ENCODE measurements around the gene PPP1R13B. TPM values are rescaled to one million over a fixed set of nuclear protein-coding genes. Genes with fewer than 3 reads are reported as not detected.

The PPP1R13B gene
- polyA plus RNA-seq, 2 of the 4 experiments (the other 2 are of a cell fraction): 2.2 to 2.7 TPM

DNA sequence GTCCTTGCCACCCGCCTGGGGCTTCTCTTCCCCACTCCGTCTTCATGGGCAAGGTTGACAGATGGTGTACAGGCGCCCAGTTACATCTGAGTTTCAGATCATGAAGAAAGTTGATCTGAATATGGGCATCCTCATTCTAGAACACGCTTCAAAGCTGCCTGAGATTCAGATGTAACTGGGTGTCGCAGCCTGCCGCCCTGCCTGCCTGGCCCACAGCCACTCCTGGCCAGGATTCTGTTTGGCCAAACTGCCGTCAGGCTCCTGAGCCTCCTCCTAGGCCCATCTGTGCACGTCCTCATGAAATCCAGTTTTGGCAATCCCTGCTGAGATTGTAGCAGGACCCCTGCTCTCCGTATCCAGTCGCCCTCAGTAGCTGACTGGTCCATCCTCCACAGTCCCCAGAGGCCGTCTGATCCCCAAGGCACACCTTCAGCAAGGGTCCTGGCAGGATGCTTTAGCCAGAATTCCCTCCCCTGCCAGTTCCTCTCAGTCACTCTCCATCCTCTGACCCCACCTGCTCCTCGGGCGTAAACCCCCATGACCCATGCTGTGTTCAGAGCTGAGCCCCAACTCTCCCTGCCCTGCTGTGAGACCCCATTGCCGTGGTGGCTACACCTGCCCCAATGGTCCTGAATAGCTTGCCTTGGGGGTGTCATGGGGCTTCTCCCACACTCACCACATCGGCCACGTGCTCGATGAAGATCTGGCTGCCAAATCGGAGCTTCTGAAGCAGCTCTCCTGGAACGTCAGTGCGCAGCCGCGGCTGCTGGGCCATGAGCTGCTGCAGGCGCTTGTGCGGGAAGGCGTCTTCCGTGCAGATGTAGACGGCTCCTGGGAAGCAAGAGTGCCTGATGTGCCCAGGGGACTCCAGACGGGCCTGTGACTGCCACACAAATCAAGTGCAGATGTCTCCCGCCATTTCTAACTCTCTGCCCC is 144.6 kb downstream of the PPP1R13B start:
- ChIA-PET POLR2A (no interaction called here), CTCF (interaction anchor here (0.5 to 1.3 kb wide), 6 partner anchors 8 to 131 kb away, joined by 3 to 4 read pairs (median 3); no protein-coding TSS in a partner anchor)
- no peak for DNase-seq (ENCODE audit: low read depth in 1 of 2, low spot score in 1 of 2)
- no peak overlapping the region for H3K4me2 ChIP-seq
- no peak overlapping the region for H3K27ac ChIP-seq
- TF ChIP-seq KDM5A (IDR thresholded peaks at IDR 0.05): no peak
- no peak for TF ChIP-seq MYC (IDR thresholded peaks at IDR 0.05; ENCODE audit: borderline replicate concordance, low read length)
- TF ChIP-seq CEBPB (IDR thresholded peaks at IDR 0.05): no peak
- TF ChIP-seq HOXB5 (CRISPR knock-in tag; IDR thresholded peaks at IDR 0.05): no peak
- TF ChIP-seq KDM1A (IDR thresholded peaks at IDR 0.05; ENCODE audit: low read depth): no peak
- TF ChIP-seq, protein P1, sequence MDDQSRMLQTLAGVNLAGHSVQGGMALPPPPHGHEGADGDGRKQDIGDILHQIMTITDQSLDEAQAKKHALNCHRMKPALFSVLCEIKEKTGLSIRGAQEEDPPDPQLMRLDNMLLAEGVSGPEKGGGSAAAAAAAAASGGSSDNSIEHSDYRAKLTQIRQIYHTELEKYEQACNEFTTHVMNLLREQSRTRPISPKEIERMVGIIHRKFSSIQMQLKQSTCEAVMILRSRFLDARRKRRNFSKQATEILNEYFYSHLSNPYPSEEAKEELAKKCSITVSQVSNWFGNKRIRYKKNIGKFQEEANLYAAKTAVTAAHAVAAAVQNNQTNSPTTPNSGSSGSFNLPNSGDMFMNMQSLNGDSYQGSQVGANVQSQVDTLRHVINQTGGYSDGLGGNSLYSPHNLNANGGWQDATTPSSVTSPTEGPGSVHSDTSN (IDR thresholded peaks at IDR 0.05): no peak
- TF ChIP-seq FOSL2 (IDR thresholded peaks at IDR 0.05): no peak
- no peak for TF ChIP-seq FOSL2 (CRISPR knock-in tag; IDR thresholded peaks at IDR 0.05)
- TF ChIP-seq SREBF2 (IDR thresholded peaks at IDR 0.05): no peak
- TF ChIP-seq NFE2L2 (conservative IDR thresholded peaks at IDR 0.05; ENCODE audit: low read length): no peak
- no peak for TF ChIP-seq EP300 (IDR thresholded peaks at IDR 0.05)
- TF ChIP-seq NR3C1 (IDR thresholded peaks at IDR 0.05): no peak
- no peak for TF ChIP-seq POLR2A (IDR thresholded peaks at IDR 0.05; ENCODE audit: low read length)
- no peak for TF ChIP-seq PHF8 (IDR thresholded peaks at IDR 0.05; ENCODE audit: borderline replicate concordance, low read depth)
- no peak for TF ChIP-seq HOXB13 (CRISPR knock-in tag; IDR thresholded peaks at IDR 0.05; ENCODE audit: low read depth)
- TF ChIP-seq, protein P2, sequence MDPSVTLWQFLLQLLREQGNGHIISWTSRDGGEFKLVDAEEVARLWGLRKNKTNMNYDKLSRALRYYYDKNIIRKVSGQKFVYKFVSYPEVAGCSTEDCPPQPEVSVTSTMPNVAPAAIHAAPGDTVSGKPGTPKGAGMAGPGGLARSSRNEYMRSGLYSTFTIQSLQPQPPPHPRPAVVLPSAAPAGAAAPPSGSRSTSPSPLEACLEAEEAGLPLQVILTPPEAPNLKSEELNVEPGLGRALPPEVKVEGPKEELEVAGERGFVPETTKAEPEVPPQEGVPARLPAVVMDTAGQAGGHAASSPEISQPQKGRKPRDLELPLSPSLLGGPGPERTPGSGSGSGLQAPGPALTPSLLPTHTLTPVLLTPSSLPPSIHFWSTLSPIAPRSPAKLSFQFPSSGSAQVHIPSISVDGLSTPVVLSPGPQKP (IDR thresholded peaks at IDR 0.05; ENCODE audit: low read depth, low read length): no peak
- no peak for TF ChIP-seq RNF2 (IDR thresholded peaks at IDR 0.05; ENCODE audit: borderline replicate concordance, low read depth)
- no peak for TF ChIP-seq CHD4 (IDR thresholded peaks at IDR 0.05; ENCODE audit: borderline replicate concordance)
- 95% methylated on average over 25 of the region's 29 CpGs for WGBS (ENCODE audit: missing lambda C conversion rate)
- no peak for FAIRE-seq
- H3K9me3 ChIP-seq: no peaks in the 10 kb centered on the region
- H3K4me3 ChIP-seq: no peak overlapping the region
- no peak for ATAC-seq
- no peaks in the 10 kb centered on the region for H3K4me1 ChIP-seq

- CTCF ChIA-PET: interaction anchor here (0.5 to 1.1 kb wide), 4 partner anchors 19 to 130 kb away, joined by 3 read pairs; no protein-coding TSS in a partner anchor
- POLR2A ChIA-PET: no interaction called here
- no peak for FAIRE-seq
- no peak for TF ChIP-seq HOXB13 (CRISPR knock-in tag; IDR thresholded peaks at IDR 0.05; ENCODE audit: low read depth)
- no peak for TF ChIP-seq SMC3 (IDR thresholded peaks at IDR 0.05)
- no peak for TF ChIP-seq JUNB (IDR thresholded peaks at IDR 0.05)
- no peak for TF ChIP-seq EHF (CRISPR knock-in tag; IDR thresholded peaks at IDR 0.05)
- TF ChIP-seq EP300 (IDR thresholded peaks at IDR 0.05): no peak
- TF ChIP-seq NPAS2 (CRISPR knock-in tag; IDR thresholded peaks at IDR 0.05; ENCODE audit: borderline replicate concordance): no peak
- TF ChIP-seq NFE2L2 (conservative IDR thresholded peaks at IDR 0.05; ENCODE audit: low read length): no peak
- TF ChIP-seq ZC3H11A (IDR thresholded peaks at IDR 0.05): no peak
- TF ChIP-seq HEYL (CRISPR knock-in tag; IDR thresholded peaks at IDR 0.05): no peak
- no peak for TF ChIP-seq HMGXB4 (CRISPR knock-in tag; IDR thresholded peaks at IDR 0.05; ENCODE audit: borderline replicate concordance)
- no peak for TF ChIP-seq RAD21 (conservative IDR thresholded peaks at IDR 0.05 in 1 of 2, IDR thresholded peaks at IDR 0.05 in 1 of 2)
- no peak for TF ChIP-seq HOXA7 (CRISPR knock-in tag; IDR thresholded peaks at IDR 0.05)
- TF ChIP-seq, protein P3, sequence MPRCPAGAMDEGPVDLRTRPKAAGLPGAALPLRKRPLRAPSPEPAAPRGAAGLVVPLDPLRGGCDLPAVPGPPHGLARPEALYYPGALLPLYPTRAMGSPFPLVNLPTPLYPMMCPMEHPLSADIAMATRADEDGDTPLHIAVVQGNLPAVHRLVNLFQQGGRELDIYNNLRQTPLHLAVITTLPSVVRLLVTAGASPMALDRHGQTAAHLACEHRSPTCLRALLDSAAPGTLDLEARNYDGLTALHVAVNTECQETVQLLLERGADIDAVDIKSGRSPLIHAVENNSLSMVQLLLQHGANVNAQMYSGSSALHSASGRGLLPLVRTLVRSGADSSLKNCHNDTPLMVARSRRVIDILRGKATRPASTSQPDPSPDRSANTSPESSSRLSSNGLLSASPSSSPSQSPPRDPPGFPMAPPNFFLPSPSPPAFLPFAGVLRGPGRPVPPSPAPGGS (IDR thresholded peaks at IDR 0.05): no peak
- TF ChIP-seq, protein P2 (IDR thresholded peaks at IDR 0.05; ENCODE audit: low read depth, low read length): no peak
- no peak for ATAC-seq
- Histone ChIP-seq H3K9me3 (no peaks in the 10 kb centered on the region), H3K4me1 (no peaks in the 10 kb centered on the region), H3K4me2 (no peak overlapping the region), H3K27ac (no peak overlapping the region), H3K4me3 (no peak overlapping the region)
- no peak for DNase-seq (ENCODE audit: low read depth in 1 of 2, low spot score in 1 of 2)
- WGBS (ENCODE audit: missing lambda C conversion rate): 100% methylated on average over 2 of the region's 5 CpGs
Measured at GRCh38 chr14:103702095-103702494, 145.3 kb downstream of the PPP1R13B start.

Data from A549 (cell line).